ENCODE results near the gene SLC7A5. TPM values are rescaled to one million over a fixed set of nuclear protein-coding genes. Genes with fewer than 3 reads are reported as not detected.

The SLC7A5 gene
- total and polyA plus RNA-seq, 2 of the 13 experiments (the other 11 are each of a cell fraction or from before 2014, with no cell fraction given), result 79.6 to 155 TPM

GRCh38 chr16:87881324-87882200 lies 12.3 kb upstream of the SLC7A5 start (continued):
- TF ChIP-seq PRPF4 (IDR thresholded peaks at IDR 0.05; ENCODE audit: low read depth, low read length, poor library complexity, severe bottlenecking) (no peak), MAFF (IDR thresholded peaks at IDR 0.05; ENCODE audit: low read depth, low read length) (no peak), ZSCAN21 (CRISPR knock-in tag; IDR thresholded peaks at IDR 0.05; ENCODE audit: borderline replicate concordance) (no peak), PHB2 (IDR thresholded peaks at IDR 0.05; ENCODE audit: partially characterized antibody) (no peak), ZNF569 (CRISPR knock-in tag; IDR thresholded peaks at IDR 0.05; ENCODE audit: borderline replicate concordance) (no peak), YEATS2 (CRISPR knock-in tag; IDR thresholded peaks at IDR 0.05; ENCODE audit: borderline replicate concordance) (no peak), STAT6 (CRISPR knock-in tag; IDR thresholded peaks at IDR 0.05; ENCODE audit: borderline replicate concordance) (no peak), NR2F2 (IDR thresholded peaks at IDR 0.05; ENCODE audit: borderline replicate concordance, low read depth) (no peak), NFYC (CRISPR knock-in tag; IDR thresholded peaks at IDR 0.05) (no peak), E2F1 (CRISPR knock-in tag; IDR thresholded peaks at IDR 0.05) (no peak), MED13 (CRISPR knock-in tag; IDR thresholded peaks at IDR 0.05) (0 out of 2 replicates have a peak, but pooled peaks have one; percentile 19), FOSL2 (CRISPR knock-in tag; IDR thresholded peaks at IDR 0.05) (peak; percentile 6; the same call in 1 of the 2 replicates), MTF2 (CRISPR knock-in tag; IDR thresholded peaks at IDR 0.05; ENCODE audit: borderline replicate concordance) (no peak), ZGPAT (CRISPR knock-in tag; IDR thresholded peaks at IDR 0.05) (peak; percentile 35; the same call in 1 of the 2 replicates), FOXK1 (CRISPR knock-in tag; IDR thresholded peaks at IDR 0.05; ENCODE audit: borderline replicate concordance, low read depth) (no peak; the same call in 1 of the 2 replicates), ZNF503 (CRISPR knock-in tag; IDR thresholded peaks at IDR 0.05) (0 out of 2 replicates have a peak, but pooled peaks have one; percentile 22), ZNF687 (CRISPR knock-in tag; IDR thresholded peaks at IDR 0.05) (peak; percentile 35)
